Astrocyte (in vitro differentiated cells and primary cell): ENCODE data around the gene SHISAL1.

Source experiments
- EZH2 ChIP-seq: IDR thresholded peaks from 2 replicates; pipeline ENCODE4 v1.6.1; 2012; ENCODE audit warnings: mild to moderate bottlenecking, low read length, inconsistent platforms; ENCODE audit not compliant: insufficient read depth
- TF ChIP-seq, protein P1 (sequence below): IDR thresholded peaks from 2 replicates; pipeline ENCODE4 v1.5.1; 2011; ENCODE audit warnings: low read depth, mild to moderate bottlenecking, inconsistent platforms, low read length, moderate library complexity; ENCODE audit not compliant: insufficient read depth

GRCh38 chr22:44355716-44356070 lies 42.9 kb upstream of the SHISAL1 start:
- TF ChIP-seq, protein P1, sequence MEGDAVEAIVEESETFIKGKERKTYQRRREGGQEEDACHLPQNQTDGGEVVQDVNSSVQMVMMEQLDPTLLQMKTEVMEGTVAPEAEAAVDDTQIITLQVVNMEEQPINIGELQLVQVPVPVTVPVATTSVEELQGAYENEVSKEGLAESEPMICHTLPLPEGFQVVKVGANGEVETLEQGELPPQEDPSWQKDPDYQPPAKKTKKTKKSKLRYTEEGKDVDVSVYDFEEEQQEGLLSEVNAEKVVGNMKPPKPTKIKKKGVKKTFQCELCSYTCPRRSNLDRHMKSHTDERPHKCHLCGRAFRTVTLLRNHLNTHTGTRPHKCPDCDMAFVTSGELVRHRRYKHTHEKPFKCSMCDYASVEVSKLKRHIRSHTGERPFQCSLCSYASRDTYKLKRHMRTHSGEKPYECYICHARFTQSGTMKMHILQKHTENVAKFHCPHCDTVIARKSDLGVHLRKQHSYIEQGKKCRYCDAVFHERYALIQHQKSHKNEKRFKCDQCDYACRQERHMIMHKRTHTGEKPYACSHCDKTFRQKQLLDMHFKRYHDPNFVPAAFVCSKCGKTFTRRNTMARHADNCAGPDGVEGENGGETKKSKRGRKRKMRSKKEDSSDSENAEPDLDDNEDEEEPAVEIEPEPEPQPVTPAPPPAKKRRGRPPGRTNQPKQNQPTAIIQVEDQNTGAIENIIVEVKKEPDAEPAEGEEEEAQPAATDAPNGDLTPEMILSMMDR: no peak
- no peak for TF ChIP-seq EZH2
